BE2C (cell line): Measurements from ENCODE around the gene ADCY7.

ENCODE experiments used
- DNase-seq: peaks from one replicate; pipeline ENCODE4 v3.0.0-alpha.2; 2020
- H3K27me3 ChIP-seq: fragments of 250-450 bp; sonication (Bioruptor Pico); 2 replicates; pipeline ENCODE4 v1.5.1; 2020; ENCODE audit warnings: mild to moderate bottlenecking
- H3K36me3 ChIP-seq: fragments of 250-450 bp; sonication (Bioruptor Pico); 2 replicates; pipeline ENCODE4 v1.5.1; 2020; ENCODE audit warnings: mild to moderate bottlenecking
- H3K4me1 ChIP-seq: fragments of 250-450 bp; sonication (Bioruptor Pico); 2 replicates; pipeline ENCODE4 v1.5.1; 2020
- H3K4me3 ChIP-seq: 2 replicates; pipeline ENCODE4 v1.5.1; 2011; ENCODE audit warnings: low read depth, low read length
- H3K9me3 ChIP-seq: fragments of 250-450 bp; sonication (Bioruptor Pico); 2 replicates; pipeline ENCODE4 v1.5.1; 2020
- TF ChIP-seq, protein P1 (sequence below): IDR thresholded peaks from 2 replicates; pipeline ENCODE4 v1.5.1; 2012; ENCODE audit warnings: mild to moderate bottlenecking, low read depth, low read length

ADCY7 gene

DNA sequence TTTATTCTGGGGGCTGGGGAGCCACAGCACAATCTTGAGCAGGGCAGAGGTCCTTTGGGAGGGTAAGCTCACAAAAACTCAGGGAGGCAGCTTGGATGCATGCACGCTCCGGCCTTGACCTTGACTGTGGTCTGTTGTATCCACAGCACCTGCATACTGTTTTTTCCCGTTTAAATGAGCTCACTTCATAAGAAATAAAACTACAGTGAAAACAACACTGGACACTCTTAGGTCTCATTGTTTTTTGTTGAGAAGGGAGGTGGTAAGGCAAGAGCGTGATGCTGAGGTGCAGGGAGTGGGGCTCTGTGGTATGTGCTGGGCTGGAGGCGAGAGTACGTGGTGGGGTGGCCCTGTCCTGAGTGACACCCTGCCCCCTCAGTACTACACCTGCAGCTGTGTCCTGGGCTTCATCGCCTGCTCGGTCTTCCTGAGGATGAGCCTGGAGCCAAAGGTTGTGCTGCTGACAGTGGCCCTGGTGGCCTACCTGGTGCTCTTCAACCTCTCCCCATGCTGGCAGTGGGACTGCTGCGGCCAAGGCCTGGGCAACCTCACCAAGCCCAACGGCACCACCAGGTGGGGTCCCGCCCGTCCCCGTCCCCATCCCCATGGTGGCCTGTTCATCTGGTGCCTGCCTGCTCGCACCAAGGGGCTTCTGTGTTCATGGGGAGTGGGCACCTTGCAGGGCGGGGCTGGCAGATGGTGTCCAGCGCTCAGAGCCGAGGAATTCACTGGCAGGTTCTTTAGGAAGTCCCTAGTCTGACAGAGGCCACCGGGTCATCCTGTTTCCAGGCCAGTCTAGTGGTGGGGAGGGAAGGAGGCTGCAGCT is 44.2 kb downstream of the ADCY7 start:
- H3K9me3 ChIP-seq, result no peaks in the 10 kb centered on the region
- DNase-seq, result no peak
- TF ChIP-seq, protein P1, sequence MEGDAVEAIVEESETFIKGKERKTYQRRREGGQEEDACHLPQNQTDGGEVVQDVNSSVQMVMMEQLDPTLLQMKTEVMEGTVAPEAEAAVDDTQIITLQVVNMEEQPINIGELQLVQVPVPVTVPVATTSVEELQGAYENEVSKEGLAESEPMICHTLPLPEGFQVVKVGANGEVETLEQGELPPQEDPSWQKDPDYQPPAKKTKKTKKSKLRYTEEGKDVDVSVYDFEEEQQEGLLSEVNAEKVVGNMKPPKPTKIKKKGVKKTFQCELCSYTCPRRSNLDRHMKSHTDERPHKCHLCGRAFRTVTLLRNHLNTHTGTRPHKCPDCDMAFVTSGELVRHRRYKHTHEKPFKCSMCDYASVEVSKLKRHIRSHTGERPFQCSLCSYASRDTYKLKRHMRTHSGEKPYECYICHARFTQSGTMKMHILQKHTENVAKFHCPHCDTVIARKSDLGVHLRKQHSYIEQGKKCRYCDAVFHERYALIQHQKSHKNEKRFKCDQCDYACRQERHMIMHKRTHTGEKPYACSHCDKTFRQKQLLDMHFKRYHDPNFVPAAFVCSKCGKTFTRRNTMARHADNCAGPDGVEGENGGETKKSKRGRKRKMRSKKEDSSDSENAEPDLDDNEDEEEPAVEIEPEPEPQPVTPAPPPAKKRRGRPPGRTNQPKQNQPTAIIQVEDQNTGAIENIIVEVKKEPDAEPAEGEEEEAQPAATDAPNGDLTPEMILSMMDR, result no peak
- H3K4me1 ChIP-seq, result peaks cover 10% of the 10 kb centered on the region
- no peaks in the 10 kb centered on the region for H3K27me3 ChIP-seq
- H3K36me3 ChIP-seq, result peaks cover 25% of the 10 kb centered on the region
- H3K4me3 ChIP-seq, result no peak overlapping the region

DNA sequence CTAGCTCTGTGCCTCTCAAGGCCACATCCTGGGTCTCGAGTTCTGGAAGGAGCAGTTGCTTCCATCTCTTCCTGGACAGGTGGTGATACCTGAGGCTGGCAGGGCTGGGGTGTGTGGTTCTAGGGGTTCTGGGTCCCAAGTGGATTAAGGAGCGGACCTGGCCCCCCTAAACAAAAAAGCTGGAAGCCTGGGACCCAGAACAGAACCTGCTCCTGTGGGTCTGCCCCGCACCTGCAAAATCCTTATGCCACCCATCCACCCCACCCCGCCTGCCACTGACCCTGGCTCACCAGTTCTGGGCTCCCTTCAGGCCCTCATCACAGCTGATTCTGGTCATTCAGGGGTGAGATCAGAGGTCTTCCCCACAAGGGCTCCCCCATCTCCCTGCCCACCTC is 44.8 kb downstream of the ADCY7 start:
- TF ChIP-seq, protein P1, result no peak
- H3K4me1 ChIP-seq, result peaks cover 12% of the 10 kb centered on the region
- peaks cover 31% of the 10 kb centered on the region for H3K36me3 ChIP-seq

DNA sequence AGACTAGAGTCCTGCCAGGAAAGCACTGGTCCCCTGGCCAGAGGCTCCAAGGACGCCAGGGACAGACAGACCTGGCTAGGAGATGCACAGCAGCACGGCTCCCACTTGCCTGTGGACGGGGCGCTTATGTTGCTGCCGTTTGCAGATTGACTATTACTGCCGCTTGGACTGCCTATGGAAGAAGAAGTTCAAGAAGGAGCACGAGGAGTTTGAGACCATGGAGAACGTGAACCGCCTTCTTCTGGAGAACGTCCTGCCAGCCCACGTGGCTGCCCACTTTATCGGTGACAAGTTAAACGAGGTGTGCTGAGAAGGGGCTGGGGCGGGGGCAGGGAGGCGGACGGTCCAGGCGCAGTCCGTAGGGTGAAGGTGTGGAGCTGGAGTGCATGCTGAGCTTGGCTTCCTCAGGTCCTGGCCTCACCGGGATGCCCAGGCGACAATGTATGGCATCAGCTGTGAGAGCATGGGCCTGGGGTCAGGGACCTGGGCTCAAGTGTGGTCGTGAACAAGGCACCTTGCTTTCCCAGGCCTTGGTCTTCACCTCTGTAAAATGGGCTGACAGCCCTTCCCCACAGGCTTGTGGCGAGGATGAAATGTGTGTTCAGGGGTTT is 45.6 kb downstream of the ADCY7 start:
- Histone ChIP-seq H3K9me3 (no peaks in the 10 kb centered on the region), H3K4me1 (peaks cover 12% of the 10 kb centered on the region), H3K4me3 (no peak overlapping the region), H3K36me3 (peaks cover 40% of the 10 kb centered on the region), H3K27me3 (no peaks in the 10 kb centered on the region)
- no peak for DNase-seq
- TF ChIP-seq, protein P1, result no peak

More for the DNA sequence above, 44.8 kb downstream of the ADCY7 start:
- DNase-seq, result no peak
- no peaks in the 10 kb centered on the region for H3K9me3 ChIP-seq
- no peak overlapping the region for H3K4me3 ChIP-seq
- no peaks in the 10 kb centered on the region for H3K27me3 ChIP-seq

DNA sequence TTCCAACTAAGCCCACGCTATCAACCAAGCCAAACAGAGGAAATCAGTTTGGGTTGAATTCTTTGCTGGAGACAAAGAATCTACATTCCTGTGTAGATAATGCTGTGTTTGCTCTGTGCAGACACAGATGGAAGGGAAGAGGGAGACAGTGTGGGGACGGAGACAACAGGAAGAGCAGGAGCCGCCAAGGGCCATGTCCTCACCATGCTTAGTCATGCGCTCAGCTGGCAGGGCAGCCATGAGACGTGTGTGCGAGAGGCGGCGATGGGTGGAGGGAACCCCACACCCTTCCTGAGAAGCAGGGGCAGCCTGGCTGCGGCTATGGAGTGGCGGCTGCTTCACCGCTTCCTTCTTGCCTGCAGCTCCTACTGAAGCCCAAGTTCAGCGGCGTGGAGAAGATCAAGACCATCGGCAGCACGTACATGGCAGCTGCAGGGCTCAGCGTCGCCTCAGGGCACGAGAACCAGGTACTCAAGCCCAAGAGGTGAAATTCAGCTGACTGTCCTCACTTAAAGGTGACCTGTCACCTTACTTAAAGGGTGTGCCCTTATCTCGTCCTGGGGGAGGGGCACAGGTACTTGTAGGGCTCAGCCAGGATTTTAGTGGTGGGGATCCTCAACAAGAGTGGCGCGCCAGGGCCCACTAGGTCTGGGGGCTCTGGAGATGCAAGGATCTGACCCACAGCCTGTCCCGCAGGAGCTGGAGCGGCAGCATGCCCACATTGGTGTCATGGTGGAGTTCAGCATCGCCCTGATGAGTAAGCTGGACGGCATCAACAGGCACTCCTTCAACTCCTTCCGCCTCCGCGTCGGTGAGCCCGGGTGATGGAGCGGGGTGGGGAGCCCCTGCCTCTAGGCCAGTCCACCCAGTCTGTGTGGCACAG is 47.5 kb downstream of the ADCY7 start:
- Histone ChIP-seq H3K27me3 (no peaks in the 10 kb centered on the region), H3K4me3 (no peak overlapping the region), H3K36me3 (peaks cover 57% of the 10 kb centered on the region), H3K9me3 (no peaks in the 10 kb centered on the region), H3K4me1 (peaks cover 12% of the 10 kb centered on the region)
- DNase-seq, result no peak
- TF ChIP-seq, protein P1, result no peak

DNA sequence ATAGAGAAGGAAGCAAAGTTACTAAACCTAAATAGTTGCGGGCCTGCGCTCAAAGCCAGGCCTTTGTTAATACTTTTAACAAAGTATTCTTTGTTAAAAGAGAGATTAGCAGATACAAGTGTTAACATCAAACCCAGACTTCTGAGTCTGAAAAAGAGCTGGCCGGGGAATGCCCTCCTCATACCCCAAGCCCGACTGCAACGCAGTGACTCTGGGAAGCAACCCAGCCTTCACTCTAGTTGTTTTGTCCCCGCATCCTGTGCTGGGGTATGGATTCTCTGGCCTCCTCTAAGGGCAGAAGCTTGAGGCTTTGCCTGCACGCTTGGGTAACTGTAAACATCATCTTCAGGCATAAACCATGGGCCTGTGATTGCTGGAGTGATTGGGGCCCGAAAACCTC is 48.3 kb downstream of the ADCY7 start:
- no peaks in the 10 kb centered on the region for H3K9me3 ChIP-seq
- H3K4me3 ChIP-seq, result no peak overlapping the region
- H3K4me1 ChIP-seq, result peaks cover 6% of the 10 kb centered on the region
- peaks cover 65% of the 10 kb centered on the region for H3K36me3 ChIP-seq
- no peaks in the 10 kb centered on the region for H3K27me3 ChIP-seq
- TF ChIP-seq, protein P1, result no peak
- DNase-seq, result no peak
